ENCODE data around the gene DBN1.

The DBN1 gene

DNA sequence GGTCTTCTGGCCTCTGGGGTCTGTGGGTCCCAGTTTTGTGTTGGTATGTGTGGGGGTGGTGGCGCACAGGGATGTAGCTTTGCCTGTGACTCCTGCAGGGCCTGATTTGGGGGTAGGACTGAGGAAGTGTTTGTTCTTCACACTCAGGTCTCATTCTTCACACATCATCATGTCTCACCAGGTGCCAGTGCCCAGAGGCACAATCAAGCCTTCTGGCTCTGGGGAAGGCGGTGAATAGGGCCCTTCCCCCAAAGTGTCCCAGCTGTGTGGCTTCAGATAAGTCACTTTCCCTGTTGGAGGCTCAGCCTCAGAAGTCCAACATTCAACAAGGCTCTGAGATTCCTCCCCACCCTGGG is 5.1 kb downstream of the DBN1 start:
- no peak for DNase-seq
- H3K4me1 Mint-ChIP-seq = peaks cover 16% of the 10 kb centered on the region
- no peak overlapping the region for H3K27ac Mint-ChIP-seq
- no peaks in the 10 kb centered on the region for H3K36me3 Mint-ChIP-seq
- peaks cover 46% of the 10 kb centered on the region for H3K27me3 Mint-ChIP-seq
- H3K9me3 Mint-ChIP-seq = no peaks in the 10 kb centered on the region
- H3K4me3 Mint-ChIP-seq = no peak overlapping the region
- CTCF ChIA-PET = interaction anchor here (0.8 to 1.5 kb wide), 2 partner anchors 11 to 65 kb away, joined by 3 to 6 read pairs; no protein-coding TSS in a partner anchor

DNA sequence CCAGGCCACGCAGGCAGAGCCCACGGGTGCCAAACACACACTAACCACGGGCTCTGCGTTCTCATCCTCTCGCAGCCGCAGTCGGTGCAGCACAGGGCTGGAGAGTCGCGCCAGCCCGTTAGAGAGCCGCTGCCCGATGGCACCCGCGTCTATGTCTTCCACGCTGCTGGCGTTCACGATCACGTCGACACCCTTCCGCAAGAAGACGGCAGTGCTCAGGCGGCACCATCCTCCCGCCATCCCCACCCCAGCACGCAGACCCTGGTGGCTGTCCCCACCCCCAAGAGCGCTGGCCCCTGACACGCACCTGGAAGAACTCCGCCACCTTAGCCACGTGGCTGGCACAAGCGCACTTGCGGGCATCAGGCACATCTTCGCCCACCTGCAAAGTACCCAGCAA is 6.0 kb downstream of the DBN1 start:
- peaks cover 48% of the 10 kb centered on the region for H3K27me3 Mint-ChIP-seq
- no peaks in the 10 kb centered on the region for H3K36me3 Mint-ChIP-seq
- CTCF ChIA-PET = interaction anchor here (1.5 kb wide), 1 partner anchor 64 kb away, joined by 6 read pairs; no protein-coding TSS in a partner anchor
- H3K27ac Mint-ChIP-seq = no peak overlapping the region
- H3K4me3 Mint-ChIP-seq = no peak overlapping the region
- H3K4me1 Mint-ChIP-seq = peaks cover 18% of the 10 kb centered on the region
- DNase-seq = no peak
- no peaks in the 10 kb centered on the region for H3K9me3 Mint-ChIP-seq

GRCh38 chr5:177466861-177467260 is 6.6 kb downstream of the DBN1 start:
- peaks cover 47% of the 10 kb centered on the region for H3K27me3 Mint-ChIP-seq
- no peaks in the 10 kb centered on the region for H3K9me3 Mint-ChIP-seq
- no peaks in the 10 kb centered on the region for H3K36me3 Mint-ChIP-seq
- no peak overlapping the region for H3K4me3 Mint-ChIP-seq
- H3K4me1 Mint-ChIP-seq = peaks cover 20% of the 10 kb centered on the region
- CTCF ChIA-PET = no interaction called here
- no peak for DNase-seq
- H3K27ac Mint-ChIP-seq = no peak overlapping the region

DNA sequence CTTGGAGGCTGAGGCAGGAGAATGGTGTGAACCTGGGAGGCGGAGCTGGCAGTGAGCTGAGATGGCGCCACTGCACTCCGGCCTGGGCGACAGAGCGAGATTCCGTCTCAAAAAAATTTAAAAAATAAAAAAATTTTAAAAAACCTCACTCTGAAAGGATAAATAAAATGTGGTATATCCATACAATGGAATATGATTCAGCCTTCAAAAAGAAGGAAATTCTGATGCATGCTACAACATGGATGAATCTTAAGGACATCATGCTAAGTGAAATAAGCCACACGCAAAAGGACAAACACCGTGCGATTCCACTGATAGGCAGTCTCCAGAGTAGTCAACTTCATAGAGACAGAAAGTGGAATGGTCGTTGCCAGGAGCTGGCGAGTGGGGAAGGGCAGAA is 8.4 kb downstream of the DBN1 start:
- Mint-ChIP-seq H3K36me3 (no peaks in the 10 kb centered on the region), H3K9me3 (no peaks in the 10 kb centered on the region), H3K4me3 (no peak overlapping the region), H3K27me3 (peaks cover 29% of the 10 kb centered on the region), H3K27ac (no peak overlapping the region), H3K4me1 (peaks cover 18% of the 10 kb centered on the region)
- CTCF ChIA-PET = interaction anchor here (0.6 to 1.1 kb wide), 3 partner anchors 9 to 354 kb away, joined by 3 read pairs; partner anchors contain the start of gene B4GALT7
- no peak for DNase-seq

DNA sequence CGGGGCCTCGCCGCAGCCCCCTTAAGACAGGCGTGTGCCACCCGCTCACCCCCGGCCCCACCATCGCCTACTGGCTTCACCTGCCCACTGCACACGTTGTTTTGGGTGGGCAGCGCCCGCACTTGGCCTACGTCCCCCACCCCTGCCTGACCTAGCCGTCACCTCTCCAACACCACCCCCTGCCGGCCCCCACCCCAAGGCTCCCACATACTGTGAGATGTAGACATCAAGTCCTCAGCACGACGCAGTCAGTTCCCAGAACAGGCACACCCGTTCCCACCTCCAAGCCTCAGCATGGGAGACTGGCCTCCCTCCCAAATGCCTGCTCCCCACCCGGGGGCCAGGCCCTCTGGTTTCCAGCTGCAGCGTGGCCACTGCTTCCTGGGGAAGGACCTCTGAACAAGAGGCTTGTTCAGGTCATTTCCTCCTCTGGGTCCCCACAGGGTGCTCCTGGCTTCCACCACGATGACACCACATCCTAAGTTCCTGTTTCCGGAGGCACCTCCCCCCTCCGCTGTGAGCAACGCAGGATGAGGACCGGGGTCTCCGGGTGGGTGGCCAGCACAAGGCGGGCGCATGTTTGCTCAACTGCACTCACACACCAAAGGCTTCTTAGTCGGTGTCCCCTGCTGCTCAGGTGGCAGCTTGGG is 11.3 kb downstream of the DBN1 start:
- CTCF ChIA-PET = interaction anchor here (1.3 to 4.3 kb wide), 4 partner anchors 58 to 349 kb away, joined by 3 to 21 read pairs (median 7); no protein-coding TSS in a partner anchor
- H3K4me1 Mint-ChIP-seq = peaks cover 21% of the 10 kb centered on the region

DNA sequence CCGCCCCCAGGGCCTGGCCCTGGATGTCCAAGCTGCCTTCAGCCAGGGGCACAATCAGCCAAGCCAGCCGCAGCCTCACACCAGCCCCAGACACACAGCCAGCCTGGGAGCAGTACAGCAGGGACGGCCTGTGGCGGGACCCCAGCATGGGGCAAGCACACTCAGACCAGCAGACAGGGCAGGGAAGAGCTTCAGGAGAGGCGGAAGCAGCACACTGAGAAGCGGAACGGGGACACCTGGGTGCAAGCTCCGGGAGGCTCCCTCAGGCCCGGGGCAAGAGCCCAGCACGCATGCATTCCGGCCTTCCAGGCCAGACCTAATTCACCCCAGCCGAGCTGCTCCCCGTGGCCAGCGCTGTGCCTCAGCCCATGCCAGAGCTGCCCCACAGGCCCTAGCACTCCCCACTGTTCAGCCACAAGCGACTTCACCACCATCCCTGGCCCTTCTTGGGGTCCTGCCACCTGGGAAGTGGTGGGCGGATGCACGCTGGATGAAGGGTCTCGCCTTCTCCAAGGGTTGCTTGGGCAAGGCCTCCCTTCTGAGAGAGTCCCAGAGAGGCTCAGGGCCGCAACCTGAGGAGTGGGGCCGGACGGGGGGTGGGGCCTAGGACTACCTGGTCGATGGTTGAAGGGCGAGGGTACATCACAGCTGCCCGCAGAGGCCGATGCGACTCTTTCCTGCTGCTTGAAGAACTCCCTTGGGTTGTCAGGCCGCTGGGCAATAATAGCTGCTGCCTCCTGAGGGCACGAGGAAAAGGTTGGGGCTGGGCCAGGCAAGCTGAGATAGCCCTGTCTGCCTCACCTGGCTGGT is 13.4 kb downstream of the DBN1 start:
- no peak overlapping the region for H3K27ac Mint-ChIP-seq
- CTCF ChIA-PET = interaction anchor here (4.3 kb wide), 1 partner anchor 56 kb away, joined by 21 read pairs; no protein-coding TSS in a partner anchor
- H3K27me3 Mint-ChIP-seq = peaks cover 10% of the 10 kb centered on the region
- no peaks in the 10 kb centered on the region for H3K9me3 Mint-ChIP-seq
- H3K36me3 Mint-ChIP-seq = no peaks in the 10 kb centered on the region
- H3K4me3 Mint-ChIP-seq = no peak overlapping the region
- peaks cover 29% of the 10 kb centered on the region for H3K4me1 Mint-ChIP-seq
- no peak for DNase-seq

More for the DNA sequence above, 11.3 kb downstream of the DBN1 start:
- Mint-ChIP-seq H3K36me3 (no peaks in the 10 kb centered on the region), H3K27me3 (peaks cover 14% of the 10 kb centered on the region), H3K4me3 (no peak overlapping the region), H3K9me3 (no peaks in the 10 kb centered on the region), H3K27ac (peak overlapping the region; percentile 4)
- DNase-seq = no peak

GRCh38 chr5:177459357-177459756 is 14.1 kb downstream of the DBN1 start:
- DNase-seq = no peak
- Mint-ChIP-seq H3K27me3 (peaks cover 11% of the 10 kb centered on the region), H3K36me3 (no peaks in the 10 kb centered on the region), H3K4me1 (peaks cover 29% of the 10 kb centered on the region), H3K27ac (no peak overlapping the region), H3K4me3 (no peak overlapping the region), H3K9me3 (no peaks in the 10 kb centered on the region)
- CTCF ChIA-PET = no interaction called here

GRCh38 chr5:177458912-177459350 is 14.5 kb downstream of the DBN1 start:
- Mint-ChIP-seq H3K4me3 (no peak overlapping the region), H3K9me3 (no peaks in the 10 kb centered on the region), H3K4me1 (peaks cover 30% of the 10 kb centered on the region), H3K27ac (no peak overlapping the region), H3K36me3 (no peaks in the 10 kb centered on the region), H3K27me3 (peaks cover 15% of the 10 kb centered on the region)
- CTCF ChIA-PET = interaction anchor here (2.4 kb wide), 2 partner anchors 55 to 69 kb away, joined by 28 to 33 read pairs; no protein-coding TSS in a partner anchor
- no peak for DNase-seq

DNA sequence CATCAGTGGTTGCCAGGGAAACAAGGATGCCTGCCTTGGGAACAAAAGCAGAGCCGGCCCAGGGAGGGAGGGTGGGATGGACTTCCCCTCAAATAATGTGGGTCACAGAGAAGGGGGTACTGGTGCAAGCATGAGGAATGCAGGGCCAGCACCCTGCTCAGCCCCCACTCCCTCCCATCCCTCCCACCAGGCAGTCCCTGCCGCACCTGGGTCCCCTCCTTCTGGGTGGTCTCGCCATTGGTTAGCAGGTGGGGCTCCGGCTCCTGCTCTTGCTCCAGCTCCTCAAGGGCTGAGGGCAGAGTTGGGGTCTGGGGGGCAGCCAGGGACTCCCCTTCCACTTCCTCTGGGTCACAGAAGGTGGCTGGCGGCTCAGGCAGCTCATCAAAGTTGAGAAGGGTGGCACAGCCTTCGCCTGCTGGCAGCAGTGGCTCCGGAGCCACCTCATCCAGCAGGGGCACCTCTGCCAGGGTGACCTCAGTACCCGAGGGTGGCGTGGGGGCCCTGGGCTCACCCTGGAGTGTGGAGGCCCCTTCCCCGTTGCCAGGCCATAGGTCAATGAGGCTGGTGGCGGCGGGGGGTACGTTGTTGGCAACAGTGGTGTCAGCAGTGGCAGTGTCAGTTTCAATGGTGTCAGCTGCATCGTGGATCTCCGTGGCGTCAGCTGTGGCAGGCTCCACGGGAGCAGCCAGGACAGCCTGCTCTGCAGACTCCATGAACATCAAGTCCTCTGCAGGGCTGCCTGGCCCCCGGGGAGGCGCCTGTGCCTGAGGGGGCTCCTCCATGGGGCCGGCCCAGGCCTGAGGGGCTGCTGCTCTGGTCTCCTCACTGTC is 15.4 kb downstream of the DBN1 start:
- Mint-ChIP-seq H3K4me1 (peaks cover 39% of the 10 kb centered on the region), H3K9me3 (no peaks in the 10 kb centered on the region), H3K36me3 (no peaks in the 10 kb centered on the region), H3K27me3 (peaks cover 24% of the 10 kb centered on the region), H3K4me3 (no peak overlapping the region), H3K27ac (no peak overlapping the region)
- no peak for DNase-seq
- CTCF ChIA-PET = interaction anchor here (0.7 to 6.8 kb wide), 16 partner anchors 10 to 149 kb away, joined by 3 to 89 read pairs (median 8); partner anchors contain the start of genes GRK6 and PRR7

DNA sequence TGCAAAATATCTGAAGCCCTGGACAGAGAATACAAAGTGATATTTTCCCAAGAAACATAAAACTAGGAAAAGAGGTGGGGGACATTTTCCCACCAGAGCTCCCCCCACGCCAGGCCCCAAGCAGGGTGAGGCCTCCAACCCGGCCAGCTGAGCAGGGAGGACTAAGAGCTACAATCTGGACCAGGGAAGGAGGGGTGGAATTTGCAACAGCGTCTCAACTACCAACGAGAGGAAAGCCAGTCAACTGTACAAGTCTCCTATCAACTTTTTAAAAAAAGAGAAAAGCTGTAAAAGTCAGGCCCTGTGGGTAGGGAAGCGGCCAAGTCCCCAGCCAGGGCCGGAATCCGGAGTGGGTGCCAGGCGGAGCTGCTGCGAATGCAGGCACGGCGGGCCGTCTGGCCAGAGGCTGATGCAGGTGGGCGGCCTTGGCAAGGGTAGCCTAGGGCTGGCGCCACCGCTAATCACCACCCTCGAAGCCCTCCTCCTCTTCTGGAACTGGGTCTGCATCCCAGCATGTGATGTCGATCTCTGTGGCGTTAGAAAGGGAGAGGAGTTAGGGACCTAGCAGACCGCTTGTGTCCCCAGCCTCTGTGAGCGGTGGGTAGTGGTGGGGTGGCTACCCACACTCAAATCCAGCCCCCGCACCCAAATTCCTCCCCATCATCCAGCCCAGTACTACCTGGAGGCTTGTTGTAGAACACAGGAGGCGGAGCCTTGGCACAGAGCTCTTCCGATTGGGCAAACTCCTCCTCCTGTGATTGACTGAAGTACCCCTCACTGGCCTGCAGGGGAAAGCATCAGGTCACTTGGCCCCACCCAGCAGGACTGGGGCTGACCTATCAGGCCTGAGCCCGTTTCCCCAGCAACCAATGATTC is 16.2 kb downstream of the DBN1 start:
- Mint-ChIP-seq H3K36me3 (no peaks in the 10 kb centered on the region), H3K27ac (peak overlapping the region; percentile 56), H3K4me1 (peaks cover 34% of the 10 kb centered on the region), H3K27me3 (peaks cover 25% of the 10 kb centered on the region), H3K9me3 (no peaks in the 10 kb centered on the region), H3K4me3 (peak overlapping the region; percentile 53)
- CTCF ChIA-PET = interaction anchor here (0.6 to 6.8 kb wide), 22 partner anchors 11 to 148 kb away, joined by 3 to 89 read pairs (median 5); partner anchors contain the start of genes GRK6 and PRR7
- DNase-seq = peak; percentile 71

DNA sequence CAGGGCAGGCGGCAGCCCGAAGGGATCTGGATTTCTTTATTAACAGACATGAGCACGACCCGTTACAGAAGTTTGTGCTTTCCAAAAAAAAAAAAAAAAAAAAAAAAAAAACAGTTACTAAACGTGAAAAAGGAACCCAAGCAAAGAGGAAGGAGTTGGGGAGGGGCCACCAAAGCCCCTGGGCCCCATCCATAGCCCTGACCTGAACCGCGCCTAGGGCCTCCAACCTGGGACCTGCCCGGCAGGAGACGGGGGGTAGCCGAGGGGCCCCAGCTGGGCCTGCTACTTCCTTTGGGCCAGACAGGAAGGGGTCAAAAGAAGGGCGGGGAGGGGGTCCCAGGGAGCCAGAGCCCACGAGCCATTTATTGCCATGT is 16.9 kb downstream of the DBN1 start:
- peak overlapping the region; percentile 90 for H3K27ac Mint-ChIP-seq
- H3K4me1 Mint-ChIP-seq = peaks cover 33% of the 10 kb centered on the region
- CTCF ChIA-PET = interaction anchor here (0.9 to 6.8 kb wide), 14 partner anchors 11 to 147 kb away, joined by 3 to 89 read pairs (median 6); partner anchors contain the start of genes GRK6 and PRR7
- no peak for DNase-seq
- H3K4me3 Mint-ChIP-seq = peak overlapping the region; percentile 80
- H3K27me3 Mint-ChIP-seq = peaks cover 28% of the 10 kb centered on the region
- H3K36me3 Mint-ChIP-seq = no peaks in the 10 kb centered on the region
- H3K9me3 Mint-ChIP-seq = no peaks in the 10 kb centered on the region

DNA sequence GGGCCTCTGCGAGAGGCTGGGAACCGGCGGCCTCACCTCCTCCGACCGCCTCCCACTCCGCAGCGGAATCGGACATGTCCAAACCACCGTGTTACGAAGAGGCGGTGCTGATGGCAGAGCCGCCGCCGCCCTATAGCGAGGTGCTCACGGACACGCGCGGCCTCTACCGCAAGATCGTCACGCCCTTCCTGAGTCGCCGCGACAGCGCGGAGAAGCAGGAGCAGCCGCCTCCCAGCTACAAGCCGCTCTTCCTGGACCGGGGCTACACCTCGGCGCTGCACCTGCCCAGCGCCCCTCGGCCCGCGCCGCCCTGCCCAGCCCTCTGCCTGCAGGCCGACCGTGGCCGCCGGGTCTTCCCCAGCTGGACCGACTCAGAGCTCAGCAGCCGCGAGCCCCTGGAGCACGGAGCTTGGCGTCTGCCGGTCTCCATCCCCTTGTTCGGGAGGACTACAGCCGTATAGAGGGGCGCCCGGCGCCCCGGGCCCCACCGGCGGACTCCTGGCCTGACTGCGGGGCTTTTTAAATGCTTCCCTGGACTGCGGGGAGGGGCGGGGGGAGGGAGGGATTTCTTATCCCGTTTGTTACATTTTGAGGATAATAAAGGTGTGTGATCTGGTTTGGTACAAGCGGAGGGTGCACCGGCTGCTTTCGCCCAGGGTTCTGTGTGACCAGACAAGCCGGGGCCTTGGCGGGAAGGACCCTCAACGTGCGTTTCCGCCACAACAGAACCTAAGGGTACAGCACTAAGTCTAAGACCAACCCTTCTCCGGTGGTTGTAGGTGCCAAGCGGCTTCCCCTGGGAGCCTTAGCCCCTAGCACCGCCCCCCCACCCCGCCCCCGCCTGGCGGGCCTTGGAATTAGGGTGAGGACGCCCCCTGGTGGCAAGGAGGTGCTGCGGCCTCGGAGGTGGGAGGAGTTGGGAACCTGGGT is 17.5 kb downstream of the DBN1 start:
- peak; percentile 96 for DNase-seq
- Mint-ChIP-seq H3K4me3 (peak overlapping the region; percentile 80), H3K27ac (peak overlapping the region; percentile 90), H3K36me3 (no peaks in the 10 kb centered on the region), H3K9me3 (no peaks in the 10 kb centered on the region), H3K27me3 (peaks cover 30% of the 10 kb centered on the region), H3K4me1 (peaks cover 29% of the 10 kb centered on the region)
- CTCF ChIA-PET = interaction anchor here (0.8 to 7.2 kb wide), 31 partner anchors 10 to 343 kb away, joined by 3 to 228 read pairs (median 4); partner anchors contain the start of genes F12, GRK6, LMAN2 and PDLIM7

Data from activated naive CD4-positive, alpha-beta T cell treated with anti-CD3 and anti-CD28 coated beads, Interleukin-2, amount 10 ng/mL, durations not matched to agents 7 days and 5 days (primary cell).